ENCODE data around the gene ZBTB21.

The ZBTB21 gene

GRCh38 chr21:42038826-42039425, 28.8 kb upstream of the ZBTB21 start:
- no peak for TF ChIP-seq CTCF (IDR thresholded peaks at IDR 0.05; ENCODE audit: low read depth, low read length)
- no peak for TF ChIP-seq POLR2A (IDR thresholded peaks at IDR 0.05; ENCODE audit: extremely low read depth, insufficient read length)
- TF ChIP-seq, protein P1, sequence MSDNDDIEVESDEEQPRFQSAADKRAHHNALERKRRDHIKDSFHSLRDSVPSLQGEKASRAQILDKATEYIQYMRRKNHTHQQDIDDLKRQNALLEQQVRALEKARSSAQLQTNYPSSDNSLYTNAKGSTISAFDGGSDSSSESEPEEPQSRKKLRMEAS (IDR thresholded peaks at IDR 0.05; ENCODE audit: low read depth, low read length), result no peak
- no peak for TF ChIP-seq MYC (IDR thresholded peaks at IDR 0.05; ENCODE audit: low read depth, low read length)
- H3K4me3 ChIP-seq (ENCODE audit: low read depth, low read length), result no peak overlapping the region
- no peak for DNase-seq (ENCODE audit: low read depth)

DNA sequence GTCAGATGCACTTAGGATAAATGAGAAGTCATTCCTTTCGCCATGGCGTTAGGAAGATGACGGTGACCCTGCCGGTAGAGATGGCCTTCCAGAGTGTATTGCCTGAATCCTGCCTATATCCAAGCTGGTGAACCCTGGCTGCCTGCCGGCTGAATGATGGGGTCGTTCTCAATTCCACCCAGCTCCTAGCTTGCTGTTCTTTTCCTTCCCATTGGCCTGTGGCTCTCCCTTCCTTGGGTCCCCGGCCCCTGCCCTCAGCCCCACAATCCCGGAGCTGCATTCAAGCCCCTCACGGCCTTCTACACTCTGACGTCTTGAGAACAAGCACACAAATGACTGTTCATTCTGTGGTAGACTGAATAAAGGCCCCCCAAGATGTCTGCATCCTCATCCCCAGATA, 28.2 kb upstream of the ZBTB21 start:
- TF ChIP-seq POLR2A (IDR thresholded peaks at IDR 0.05; ENCODE audit: extremely low read depth, insufficient read length), result no peak
- TF ChIP-seq, protein P1 (IDR thresholded peaks at IDR 0.05; ENCODE audit: low read depth, low read length), result no peak
- no peak for TF ChIP-seq CTCF (IDR thresholded peaks at IDR 0.05; ENCODE audit: low read depth, low read length)
- no peak for TF ChIP-seq MYC (IDR thresholded peaks at IDR 0.05; ENCODE audit: low read depth, low read length)
- no peak for DNase-seq (ENCODE audit: low read depth)
- no peak overlapping the region for H3K4me3 ChIP-seq (ENCODE audit: low read depth, low read length)

GRCh38 chr21:42037943-42038342, 27.8 kb upstream of the ZBTB21 start:
- peak; percentile 14 for DNase-seq (ENCODE audit: low read depth)
- no peak for TF ChIP-seq MYC (IDR thresholded peaks at IDR 0.05; ENCODE audit: low read depth, low read length)
- no peak for TF ChIP-seq POLR2A (IDR thresholded peaks at IDR 0.05; ENCODE audit: extremely low read depth, insufficient read length)
- TF ChIP-seq, protein P1 (IDR thresholded peaks at IDR 0.05; ENCODE audit: low read depth, low read length), result no peak
- TF ChIP-seq CTCF (IDR thresholded peaks at IDR 0.05; ENCODE audit: low read depth, low read length), result no peak
- H3K4me3 ChIP-seq (ENCODE audit: low read depth, low read length), result no peak overlapping the region

GRCh38 chr21:42037516-42037915, 27.4 kb upstream of the ZBTB21 start:
- peak; percentile 23 for DNase-seq (ENCODE audit: low read depth)
- no peak overlapping the region for H3K4me3 ChIP-seq (ENCODE audit: low read depth, low read length)
- TF ChIP-seq CTCF (IDR thresholded peaks at IDR 0.05; ENCODE audit: low read depth, low read length), result no peak
- TF ChIP-seq, protein P1 (IDR thresholded peaks at IDR 0.05; ENCODE audit: low read depth, low read length), result no peak
- TF ChIP-seq MYC (IDR thresholded peaks at IDR 0.05; ENCODE audit: low read depth, low read length), result no peak
- TF ChIP-seq POLR2A (IDR thresholded peaks at IDR 0.05; ENCODE audit: extremely low read depth, insufficient read length), result no peak

- TF ChIP-seq, protein P1 (IDR thresholded peaks at IDR 0.05; ENCODE audit: low read depth, low read length), result no peak
- TF ChIP-seq POLR2A (IDR thresholded peaks at IDR 0.05; ENCODE audit: extremely low read depth, insufficient read length), result no peak
- no peak for TF ChIP-seq MYC (IDR thresholded peaks at IDR 0.05; ENCODE audit: low read depth, low read length)
- no peak for TF ChIP-seq CTCF (IDR thresholded peaks at IDR 0.05; ENCODE audit: low read depth, low read length)
- no peak overlapping the region for H3K4me3 ChIP-seq (ENCODE audit: low read depth, low read length)
- DNase-seq (ENCODE audit: low read depth), result no peak
Observed at GRCh38 chr21:42036313-42036712, 26.2 kb upstream of the ZBTB21 start.
